SU-DHL-6 (cell line): ENCODE measurements around the gene CD209.

Source experiments
- EZH2phosphoT487 ChIP-seq: fragments of 200-600 bp; sonication (generic), shearing (Covaris generic); conservative IDR thresholded peaks from 2 replicates; pipeline ENCODE4 v1.6.1; 2018; ENCODE audit warnings: mild to moderate bottlenecking, antibody characterized with exemption, low read length, moderate library complexity, mixed read lengths
- TF ChIP-seq, protein P1 (sequence below): fragments of 200-600 bp; sonication (generic); IDR thresholded peaks from one replicate; pipeline ENCODE4 v1.5.1; 2017; ENCODE audit warnings: antibody characterized with exemption, mild to moderate bottlenecking, low read length, moderate library complexity; ENCODE audit not compliant: insufficient read depth, poor library complexity, severe bottlenecking

DNA sequence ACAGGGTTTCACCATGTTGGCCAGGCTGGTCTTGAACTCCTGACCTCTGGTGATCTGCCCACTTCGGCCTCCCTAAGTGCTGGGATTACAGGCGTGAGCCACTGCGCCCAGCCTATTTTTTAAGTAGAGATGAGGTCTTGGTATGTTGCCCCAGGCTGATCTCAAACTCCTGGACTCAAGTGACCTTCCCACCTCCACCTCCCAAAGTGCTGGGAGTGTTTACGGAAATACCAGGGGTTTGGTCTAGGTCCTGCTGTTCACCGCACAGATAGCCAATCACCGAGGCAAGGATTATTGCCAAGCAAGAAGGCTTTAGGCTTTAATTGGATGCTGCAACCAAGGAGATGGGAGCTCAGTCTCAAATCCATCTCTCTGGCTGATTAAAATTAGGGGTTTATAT lies 27.0 kb downstream of the CD209 start:
- TF ChIP-seq, protein P1, sequence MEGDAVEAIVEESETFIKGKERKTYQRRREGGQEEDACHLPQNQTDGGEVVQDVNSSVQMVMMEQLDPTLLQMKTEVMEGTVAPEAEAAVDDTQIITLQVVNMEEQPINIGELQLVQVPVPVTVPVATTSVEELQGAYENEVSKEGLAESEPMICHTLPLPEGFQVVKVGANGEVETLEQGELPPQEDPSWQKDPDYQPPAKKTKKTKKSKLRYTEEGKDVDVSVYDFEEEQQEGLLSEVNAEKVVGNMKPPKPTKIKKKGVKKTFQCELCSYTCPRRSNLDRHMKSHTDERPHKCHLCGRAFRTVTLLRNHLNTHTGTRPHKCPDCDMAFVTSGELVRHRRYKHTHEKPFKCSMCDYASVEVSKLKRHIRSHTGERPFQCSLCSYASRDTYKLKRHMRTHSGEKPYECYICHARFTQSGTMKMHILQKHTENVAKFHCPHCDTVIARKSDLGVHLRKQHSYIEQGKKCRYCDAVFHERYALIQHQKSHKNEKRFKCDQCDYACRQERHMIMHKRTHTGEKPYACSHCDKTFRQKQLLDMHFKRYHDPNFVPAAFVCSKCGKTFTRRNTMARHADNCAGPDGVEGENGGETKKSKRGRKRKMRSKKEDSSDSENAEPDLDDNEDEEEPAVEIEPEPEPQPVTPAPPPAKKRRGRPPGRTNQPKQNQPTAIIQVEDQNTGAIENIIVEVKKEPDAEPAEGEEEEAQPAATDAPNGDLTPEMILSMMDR, result no peak
- no peak for TF ChIP-seq EZH2phosphoT487
